ENCODE data around the gene PVALB.

PVALB gene

GRCh38 chr22:36840106-36840505 lies 23.3 kb upstream of the PVALB start:
- DNase-seq, result no peak

GRCh38 chr22:36839356-36840073 lies 22.7 kb upstream of the PVALB start:
- DNase-seq, result no peak

GRCh38 chr22:36838119-36839030 lies 21.5 kb upstream of the PVALB start:
- no peak for DNase-seq

DNA sequence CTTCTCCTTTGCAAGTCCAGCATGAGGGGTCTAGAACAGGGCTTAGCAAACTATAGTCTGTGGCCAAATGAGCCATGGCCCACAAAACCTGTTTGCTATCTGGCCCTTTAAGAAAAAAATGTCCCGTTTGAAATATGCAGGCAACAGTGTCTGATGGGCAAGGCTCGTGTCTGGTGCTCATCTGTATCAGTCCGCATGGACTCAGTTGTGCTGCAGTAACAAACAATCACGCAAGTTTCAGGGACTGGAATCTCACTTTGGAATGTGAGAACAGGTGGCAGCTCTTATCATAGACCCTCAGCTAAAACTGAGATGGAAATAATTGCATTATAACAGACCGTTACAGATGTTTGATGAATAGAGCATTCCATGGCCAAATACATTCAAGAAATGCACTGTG lies 19.1 kb upstream of the PVALB start:
- DNase-seq, result no peak

GRCh38 chr22:36833073-36833472 lies 16.2 kb upstream of the PVALB start:
- DNase-seq, result no peak

DNA sequence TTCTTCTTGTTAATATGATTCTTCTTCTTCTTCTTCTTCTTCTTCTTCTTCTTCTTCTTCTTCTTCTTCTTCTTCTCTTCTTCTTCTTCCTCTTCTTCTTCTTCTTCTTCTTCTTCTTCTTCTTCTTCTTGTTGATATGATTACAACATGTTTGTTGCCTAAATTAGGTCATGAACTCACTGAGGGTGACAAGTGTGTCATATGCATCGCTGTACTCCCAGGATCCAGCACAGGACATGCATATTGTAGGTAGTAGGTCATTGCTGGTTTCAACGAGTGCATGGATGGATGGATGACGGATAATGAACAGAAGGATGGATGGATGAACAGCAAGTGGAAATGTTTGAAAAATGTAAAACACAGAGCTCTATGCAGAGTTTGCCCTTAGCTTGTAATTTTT lies 14.9 kb upstream of the PVALB start:
- no peak for DNase-seq

DNA sequence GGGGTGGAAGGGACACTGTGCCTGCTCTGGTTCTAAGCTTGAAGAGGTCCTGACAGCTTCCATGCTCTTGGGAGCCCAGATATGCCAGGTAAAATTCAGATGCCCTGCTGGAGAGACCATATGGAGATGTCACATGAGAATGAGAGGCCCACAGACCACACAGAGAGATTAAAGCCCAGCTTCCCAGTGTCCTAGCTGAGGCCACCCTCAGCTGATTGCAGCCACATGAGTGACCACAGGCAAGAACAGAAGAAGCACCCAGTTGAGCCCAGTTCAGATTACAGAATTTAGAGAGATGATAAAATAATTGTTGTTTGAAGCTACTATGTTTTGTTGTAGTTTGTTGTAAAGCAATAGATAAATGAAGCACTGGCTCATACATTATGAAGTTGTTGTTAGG lies 14.4 kb upstream of the PVALB start:
- no peak for DNase-seq

- DNase-seq, result no peak
Observed at GRCh38 chr22:36830601-36831000, 13.8 kb upstream of the PVALB start.

DNA sequence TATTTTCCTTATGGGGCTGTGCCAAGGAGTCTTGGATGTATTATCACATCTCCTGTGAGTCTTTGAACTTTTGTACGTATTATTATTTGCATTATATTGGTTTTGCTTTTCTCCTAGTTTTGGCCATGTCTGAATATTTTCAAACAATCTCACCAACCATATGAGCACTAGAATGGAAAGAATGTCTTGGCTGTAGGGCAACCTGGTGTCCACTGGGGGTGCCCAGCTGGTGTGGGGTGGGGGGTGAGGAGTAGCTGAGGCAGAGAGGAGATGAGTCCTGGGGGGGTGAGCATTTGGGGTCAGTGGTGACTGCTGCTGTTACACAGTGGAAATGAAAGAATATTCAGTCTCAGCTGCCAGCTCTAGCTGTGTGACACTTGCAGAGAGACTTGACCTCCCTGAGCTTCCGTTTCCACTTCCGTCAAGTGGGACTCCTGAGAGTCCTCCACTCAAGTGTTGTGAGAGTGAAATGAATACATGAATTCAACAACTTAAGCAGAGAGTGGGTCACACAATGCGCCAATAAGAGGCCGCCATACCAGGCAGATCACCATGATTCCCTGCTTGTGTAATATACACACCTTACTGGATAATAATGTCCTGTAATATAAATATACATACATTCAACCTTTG lies 12.7 kb upstream of the PVALB start:
- no peak for DNase-seq

DNA sequence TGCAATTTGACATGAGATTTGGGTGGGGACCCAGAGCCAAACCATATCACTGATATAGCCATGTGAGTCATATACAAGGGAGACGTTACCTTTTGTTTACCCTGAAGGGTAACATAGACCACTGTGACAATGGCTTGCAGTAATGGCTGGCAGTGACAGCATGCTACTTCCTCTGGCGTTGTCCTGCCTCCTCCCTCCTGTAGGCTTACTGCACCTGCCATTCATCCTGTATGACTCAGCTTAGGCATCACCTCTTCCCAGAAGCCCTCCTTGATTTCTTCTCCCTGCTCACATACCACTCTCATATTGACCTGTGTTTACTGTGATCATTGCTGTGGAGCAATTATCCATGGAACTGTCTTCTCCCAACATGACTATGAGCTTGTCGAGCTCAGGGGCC lies 12.0 kb upstream of the PVALB start:
- DNase-seq, result no peak

GRCh38 chr22:36826262-36826661 lies 9.4 kb upstream of the PVALB start:
- DNase-seq, result no peak

DNA sequence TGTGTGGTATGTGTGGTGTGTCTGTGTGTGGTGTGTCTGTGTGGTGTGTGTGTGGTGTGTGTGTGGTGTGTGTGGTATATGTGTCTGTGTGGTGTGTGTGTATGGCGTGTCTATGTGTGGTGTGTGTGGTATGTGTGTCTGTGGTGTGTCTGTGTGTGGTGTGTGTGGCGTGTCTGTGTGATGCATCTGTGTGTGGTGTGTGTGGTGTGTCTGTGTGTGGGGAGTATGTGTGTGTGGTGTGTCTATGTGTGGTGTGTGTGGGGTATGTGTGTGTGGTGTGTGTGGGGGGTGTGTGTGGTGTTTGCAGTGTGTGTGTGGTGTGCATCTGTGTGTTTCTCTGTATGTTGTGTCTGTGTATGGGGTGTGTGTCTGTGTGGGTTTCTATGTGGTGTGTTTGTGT lies 7.8 kb upstream of the PVALB start:
- no peak for DNase-seq

DNA sequence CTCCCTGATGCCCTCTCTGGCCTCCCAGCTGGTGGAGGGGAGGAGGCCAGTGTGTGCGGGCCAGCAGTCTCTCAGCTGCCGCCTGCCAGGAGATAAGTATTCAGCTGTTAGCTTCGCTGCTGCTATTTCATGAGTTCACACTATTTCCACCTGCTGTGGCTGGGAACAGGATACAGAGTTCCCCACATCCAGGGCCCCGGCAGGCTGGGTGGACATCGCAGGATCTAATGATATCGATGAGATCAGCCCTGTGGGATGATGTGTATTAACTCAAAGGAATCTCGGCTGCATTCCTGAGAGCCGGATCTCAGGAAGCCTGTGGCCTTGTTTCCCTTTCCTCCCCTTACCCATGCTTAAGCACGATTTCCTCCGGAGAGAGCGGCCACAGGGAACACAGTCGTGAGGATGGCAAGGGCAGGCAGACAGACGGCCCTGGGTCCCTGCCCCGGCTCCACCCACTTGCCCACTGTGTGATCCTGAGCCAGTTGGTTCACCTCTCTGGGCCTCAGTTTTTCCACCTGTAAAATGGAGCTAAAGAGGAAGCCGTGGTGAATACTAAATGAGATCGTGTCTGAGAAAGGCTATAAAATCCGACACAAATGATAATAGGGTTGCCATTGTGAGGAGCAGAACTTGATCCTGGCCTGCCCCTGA lies 6.5 kb upstream of the PVALB start:
- DNase-seq, result no peak

GRCh38 chr22:36822581-36822980 lies 5.7 kb upstream of the PVALB start:
- DNase-seq, result no peak

- no peak for DNase-seq
Observed at GRCh38 chr22:36819112-36819511, 2.3 kb upstream of the PVALB start.

GRCh38 chr22:36818010-36818642 lies 1.3 kb upstream of the PVALB start:
- no peak for DNase-seq

- DNase-seq, result no peak
Observed at GRCh38 chr22:36817525-36817848, 652 bp upstream of the PVALB start.

GRCh38 chr22:36816339-36816635 lies 548 bp downstream of the PVALB start:
- no peak for DNase-seq

DNA sequence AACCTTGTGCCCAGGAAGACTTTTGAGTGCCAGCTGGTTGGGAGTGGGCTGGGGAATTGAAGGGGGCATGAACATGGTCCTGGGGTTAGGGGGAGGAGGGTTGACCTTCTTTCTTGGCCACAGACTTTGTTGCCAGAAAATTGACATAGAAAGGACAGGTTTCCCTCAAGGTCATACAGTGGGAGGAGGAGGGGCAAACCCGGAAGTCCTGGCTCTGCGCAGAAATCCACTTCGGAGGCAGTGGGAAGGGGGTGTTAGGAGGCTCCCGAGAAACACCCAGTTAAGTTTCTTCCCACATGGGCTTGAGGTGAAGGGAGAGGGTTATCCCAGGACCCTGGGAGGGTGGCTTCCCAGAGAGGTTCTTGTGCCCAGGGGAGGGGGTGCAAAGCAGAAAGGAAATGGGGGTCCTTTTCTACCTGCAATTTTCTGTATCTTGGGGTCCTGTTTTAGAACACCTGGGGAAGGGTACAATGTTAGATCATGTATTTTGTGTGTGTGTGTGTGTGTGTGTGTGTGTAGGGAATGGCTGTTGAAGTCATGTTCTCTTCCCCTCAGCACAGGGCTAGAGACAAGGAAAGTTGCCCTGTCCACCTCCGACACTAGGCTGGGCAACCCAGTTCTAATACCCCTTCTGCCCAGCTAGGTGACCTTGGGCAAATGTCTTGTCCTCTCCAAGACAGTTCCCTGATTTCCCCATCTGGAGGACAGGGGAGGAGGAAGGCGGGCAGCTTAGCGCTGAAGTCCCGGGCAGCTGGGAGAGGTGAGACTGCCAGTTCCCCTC lies 1.1 kb downstream of the PVALB start:
- no peak for DNase-seq

DNA sequence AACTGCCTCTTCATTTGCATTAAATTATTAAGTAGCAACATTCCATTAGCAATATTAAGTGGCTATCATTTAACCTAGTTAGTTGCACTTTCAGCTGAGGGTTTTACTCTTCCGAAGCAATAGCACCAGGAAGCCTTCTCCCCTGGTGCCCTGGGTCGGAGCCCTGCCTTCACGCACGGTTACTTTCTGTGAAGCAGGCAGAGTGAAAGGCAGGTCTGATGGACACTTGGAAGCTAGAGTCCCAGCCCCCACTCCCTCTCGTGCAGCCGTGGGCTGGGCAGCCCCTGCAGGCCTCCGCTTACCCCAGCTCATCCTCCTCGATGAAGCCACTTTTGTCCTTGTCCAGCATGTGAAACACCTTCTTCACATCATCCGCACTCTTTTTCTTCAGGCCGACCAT lies 2.0 kb downstream of the PVALB start:
- DNase-seq, result no peak

DNA sequence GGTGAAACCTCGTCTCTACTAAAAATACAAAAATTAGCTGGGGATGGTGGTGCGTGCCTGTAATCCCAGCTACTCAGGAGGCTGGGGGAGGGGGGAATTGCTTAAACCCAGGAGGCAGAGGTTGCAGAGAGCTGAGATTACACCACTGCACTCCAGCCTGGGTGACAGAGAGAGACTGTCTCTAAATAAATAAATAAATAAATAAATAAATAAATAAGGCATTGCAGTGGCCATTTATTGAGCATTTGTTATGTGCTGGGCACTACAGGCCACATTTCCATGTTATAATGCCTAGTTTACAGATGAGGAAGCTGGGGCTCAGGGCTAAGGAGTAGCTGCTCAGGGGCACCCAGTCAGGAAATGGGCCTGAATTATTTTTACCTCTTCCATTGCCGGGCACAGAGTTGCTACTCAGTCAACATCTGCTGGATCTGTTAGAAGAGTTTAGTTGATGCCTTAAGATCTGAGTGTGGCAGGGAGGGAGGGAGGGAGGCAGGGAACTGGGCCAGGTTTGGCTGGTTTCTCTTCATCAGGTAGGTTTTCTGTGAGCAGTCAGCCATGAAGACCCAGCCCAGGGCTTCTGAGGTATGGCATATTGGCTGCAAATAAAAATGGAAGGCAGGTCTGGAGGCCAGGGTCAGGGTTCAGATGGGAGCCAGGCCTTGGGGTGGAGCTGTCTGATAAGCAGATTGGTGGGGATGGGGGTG lies 5.6 kb downstream of the PVALB start:
- DNase-seq, result no peak

- DNase-seq, result no peak
Observed at GRCh38 chr22:36809351-36809750, 7.5 kb downstream of the PVALB start.

Measured in AML-193 (cell line).